Stimulated activated CD4-positive, alpha-beta T cell treated with anti-CD3 and anti-CD28 coated beads, Interleukin-1b, Interleukin-23, amount 100 ng/mL, for 48 hours (primary cell): ENCODE results near the gene IRAK1BP1.
A peak's percentile ranks its signal among the peaks of the same experiment; 100 is the strongest.
"Not testable (repeated sequence)": the region's sequence is repeated elsewhere in the genome, so short reads cannot be mapped to it uniquely, and the experiment has no call there.

Experiments used
- DNase-seq: peaks from one replicate; pipeline ENCODE4 v3.0.0-alpha.2; 2020

IRAK1BP1 gene

DNA sequence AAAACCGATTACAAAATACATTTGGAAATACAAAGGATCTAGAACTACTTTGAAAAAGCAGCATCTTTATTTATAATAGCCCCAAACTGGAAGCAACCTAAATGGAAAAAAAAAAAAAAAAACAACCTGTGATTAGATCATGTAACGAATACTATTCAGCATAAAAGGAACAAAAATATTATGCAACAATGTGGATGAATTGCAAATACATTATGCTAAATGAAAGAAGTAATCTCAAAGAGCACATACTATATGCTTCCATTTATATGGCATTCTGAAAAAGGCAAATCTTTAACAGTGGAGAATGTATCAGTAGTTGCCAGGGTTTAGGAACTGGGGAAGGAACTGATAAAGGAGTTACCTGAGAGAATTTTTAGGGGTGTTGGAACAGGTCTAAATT is 28.9 kb downstream of the IRAK1BP1 start:
- no peak for DNase-seq

DNA sequence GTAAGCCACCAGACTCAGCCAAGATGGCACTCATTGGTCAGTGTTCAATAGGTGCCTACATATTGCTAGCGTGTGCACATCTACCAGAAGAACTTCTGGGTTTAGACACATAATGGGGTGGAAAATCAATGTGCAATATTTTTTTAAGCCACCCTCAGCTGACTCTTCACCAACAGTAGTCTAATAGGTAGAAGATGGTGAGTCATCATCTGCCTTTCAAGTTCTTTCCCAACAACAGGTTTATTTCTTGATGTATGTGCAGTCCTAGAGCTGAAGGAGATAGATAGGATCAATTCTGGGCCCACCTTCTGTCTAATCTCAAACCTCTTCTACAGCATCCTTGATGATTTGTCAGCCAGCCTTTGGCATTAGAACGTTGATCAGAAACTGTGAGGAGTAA is 41.3 kb downstream of the IRAK1BP1 start:
- no peak for DNase-seq

DNA sequence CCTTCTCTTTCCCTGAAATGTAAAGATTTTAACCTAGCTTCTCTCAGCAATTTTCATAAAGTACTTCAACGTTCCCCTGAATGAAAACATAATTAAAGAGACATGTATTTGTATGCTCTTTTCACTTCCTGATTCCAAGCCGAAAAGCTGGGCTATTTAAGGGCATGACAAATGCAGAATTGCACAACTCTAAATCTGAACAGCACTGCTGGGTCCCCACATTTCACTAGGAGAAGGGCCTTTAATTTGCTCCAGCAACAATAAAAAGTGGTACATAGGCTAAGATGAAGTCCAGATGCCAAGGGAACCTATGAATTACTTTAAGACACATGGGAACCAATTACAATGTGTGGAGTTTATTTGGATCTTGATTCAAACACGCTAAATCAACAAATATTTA is 42.0 kb downstream of the IRAK1BP1 start:
- no peak for DNase-seq

GRCh38 chr6:78910010-78910409 is 42.7 kb downstream of the IRAK1BP1 start:
- no peak for DNase-seq

- peak; percentile 16 for DNase-seq
These were observed 43.3 kb downstream of the IRAK1BP1 start for GRCh38 chr6:78910591-78911171.

- DNase-seq: no peak
These were observed 44.0 kb downstream of the IRAK1BP1 start for GRCh38 chr6:78911218-78911940.

DNA sequence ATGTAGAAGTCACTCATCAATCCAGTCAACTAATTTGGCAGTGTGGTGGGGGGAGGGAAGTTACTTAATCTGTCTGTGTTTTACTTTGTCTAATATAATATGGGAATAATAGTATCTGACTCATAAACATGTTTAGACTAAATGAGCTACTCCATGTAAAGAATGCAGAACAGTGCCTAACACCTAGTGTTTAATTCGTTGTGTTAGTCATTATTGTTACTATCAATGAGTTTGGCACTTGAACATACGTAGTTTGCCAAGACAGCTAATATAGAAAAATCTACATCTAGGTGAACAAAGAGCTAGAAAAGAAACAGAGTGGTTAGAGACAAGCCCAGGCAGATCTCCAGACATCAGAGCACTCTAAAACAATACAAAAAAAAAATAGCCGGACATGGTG is 49.1 kb downstream of the IRAK1BP1 start:
- DNase-seq: no peak

DNA sequence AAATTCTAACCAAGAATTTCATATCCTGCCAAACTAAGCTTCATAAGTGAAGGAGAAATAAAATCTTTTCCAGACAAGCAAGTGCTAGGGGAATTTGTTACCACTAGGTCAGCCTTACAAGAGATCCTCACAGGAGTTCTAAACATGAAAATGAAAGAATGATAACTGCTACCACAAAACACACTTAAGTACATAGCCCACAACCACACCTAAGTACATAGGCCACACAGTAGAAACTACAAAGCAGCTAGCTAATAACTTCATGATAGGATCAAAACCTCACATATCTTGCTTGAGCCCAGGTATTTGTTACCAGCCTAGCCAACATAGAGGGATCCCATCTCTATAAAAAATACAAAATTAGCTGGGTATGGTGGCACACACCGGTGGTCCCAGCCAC is 50.4 kb downstream of the IRAK1BP1 start:
- DNase-seq: no peak

DNA sequence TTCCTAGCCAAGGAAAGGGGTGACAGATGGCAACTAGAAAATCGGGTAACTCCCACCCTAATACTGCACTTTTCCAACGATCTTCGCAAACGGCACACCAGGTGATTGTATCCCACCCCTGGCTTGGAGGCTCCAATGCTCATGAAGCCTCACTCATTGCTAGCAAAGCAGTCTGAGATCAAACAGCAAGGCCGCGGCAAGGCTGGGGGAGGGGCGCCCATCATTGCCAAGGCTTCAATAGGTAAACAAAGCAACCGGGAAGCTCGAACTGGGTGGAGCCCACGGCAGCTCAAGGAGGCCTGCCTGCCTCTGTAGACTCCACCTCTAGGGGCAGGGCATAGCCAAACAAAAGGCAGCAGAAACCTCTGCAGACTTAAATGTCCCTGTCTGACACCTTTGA is 53.8 kb downstream of the IRAK1BP1 start:
- DNase-seq: not testable (repeated sequence)

DNA sequence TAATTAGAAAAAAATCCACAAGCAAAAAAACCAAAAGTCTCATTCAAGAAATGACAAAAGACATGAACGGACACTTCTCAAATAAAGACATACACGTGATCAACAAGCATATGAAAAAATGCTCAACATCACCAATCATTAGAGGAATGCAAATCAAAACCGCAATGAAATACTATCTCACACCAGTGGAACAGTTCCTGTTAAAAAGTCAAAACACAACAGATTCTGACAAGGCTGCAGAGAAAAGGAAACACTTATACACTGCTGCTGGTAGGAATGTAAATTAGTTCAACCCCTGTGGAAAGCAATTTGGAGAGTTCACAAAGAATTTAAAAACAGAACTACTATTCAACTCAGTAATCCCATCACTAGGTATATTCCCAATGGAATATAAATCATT is 58.0 kb downstream of the IRAK1BP1 start:
- no peak for DNase-seq

- no peak for DNase-seq
These were observed 68.2 kb downstream of the IRAK1BP1 start for GRCh38 chr6:78935553-78935952.

GRCh38 chr6:78936515-78936914 is 69.2 kb downstream of the IRAK1BP1 start:
- no peak for DNase-seq

GRCh38 chr6:78942446-78942845 is 75.1 kb downstream of the IRAK1BP1 start:
- no peak for DNase-seq

DNA sequence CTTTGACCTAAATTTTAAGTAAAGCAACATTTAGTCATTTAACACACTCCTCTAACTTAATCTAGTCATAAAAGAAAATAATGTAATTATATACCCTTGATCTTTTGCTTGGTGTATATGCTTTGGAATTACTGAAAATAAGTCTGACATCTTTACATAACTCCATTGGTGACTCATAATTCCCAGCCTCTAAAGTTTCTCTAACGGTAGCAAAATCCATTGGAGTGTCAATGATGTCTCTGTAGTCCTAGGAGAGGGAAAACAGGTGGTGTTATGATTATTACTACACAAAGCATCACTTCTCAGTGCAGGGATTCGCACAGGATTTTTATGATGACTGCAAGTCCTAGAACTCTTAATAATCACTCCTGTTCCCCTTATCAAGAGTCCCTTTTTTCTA is 80.2 kb downstream of the IRAK1BP1 start:
- DNase-seq: no peak

DNA sequence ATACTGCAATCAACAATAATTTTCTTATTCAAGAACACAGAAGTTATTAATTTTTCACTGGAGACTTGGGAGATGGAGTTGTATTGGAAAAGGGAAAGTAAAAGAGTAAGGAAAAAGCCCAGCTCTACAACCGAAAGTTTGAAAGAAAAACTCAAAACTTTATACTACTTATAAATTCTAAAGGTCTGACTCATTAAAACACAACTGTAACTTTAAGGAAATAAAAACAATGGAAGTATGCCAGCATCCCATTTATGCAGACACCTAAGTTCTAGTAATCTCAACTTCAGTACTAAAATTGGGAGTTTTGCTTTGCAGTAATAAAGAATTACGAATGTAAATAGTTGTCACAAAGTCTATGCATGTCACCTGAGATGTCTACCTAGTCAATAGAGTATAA is 80.6 kb downstream of the IRAK1BP1 start:
- DNase-seq: no peak

GRCh38 chr6:78948785-78949184 is 81.4 kb downstream of the IRAK1BP1 start:
- DNase-seq: no peak

- DNase-seq: no peak
These were observed 85.0 kb downstream of the IRAK1BP1 start for GRCh38 chr6:78952362-78952761.
